A549 (cell line): ENCODE measurements around the gene URGCP. TPM values are rescaled to one million over a fixed set of nuclear protein-coding genes. Genes with fewer than 3 reads are reported as not detected.

ENCODE experiments used
- ATAC-seq, 2 experiments: fragments of 200-7000 bp in 1 of 2; fragments of >200 bp in 1 of 2; cut with Nextera tagmentation in 1 of 2; cut with Tn5 transposase in 1 of 2; 3 replicates each; pipeline versions ENCODE4 v1.8.0 to v1.9.1; 2018 to 2020; ENCODE audit warnings: mild to moderate bottlenecking in 1 of 2, moderate library complexity in 1 of 2
- CTCF ChIA-PET: fragments of 300-600 bp; sonication (Branson Sonifier 250); formaldehyde crosslinking; extraction: SDS; loops from one replicate; lab custom pipeline; 2021; ENCODE audit warnings: antibody characterized with exemption, inconsistent platforms; lab: Yijun Ruan, JAX
- POLR2A ChIA-PET: fragments of 350-600 bp; formaldehyde crosslinking; extraction: SDS; loops from one replicate; lab custom pipeline; 2021; ENCODE audit warnings: antibody characterized with exemption, inconsistent platforms; lab: Yijun Ruan, JAX
- DNase-seq, 2 experiments: peaks; one replicate each; pipeline versions ENCODE4 v3.0.0 to v3.0.0-alpha.2; 2011 to 2016; ENCODE audit warnings: low read depth in 1 of 2, low spot score in 1 of 2
- FAIRE-seq: peaks from 2 replicates; lab custom pipeline; 2011; peaks lifted over from hg19 to GRCh38; lab: Jason Lieb, UNC
- H3K27ac ChIP-seq, 2 experiments: fragments of >200 bp; sonication (Bioruptor Twin); formaldehyde crosslinking; 3 replicates each; pipeline ENCODE4 v1.5.1; 2016 to 2017
- H3K4me1 ChIP-seq: fragments of >200 bp; sonication (Bioruptor Twin); formaldehyde crosslinking; 3 replicates; pipeline ENCODE4 v1.6.1; 2016
- H3K4me2 ChIP-seq: fragments of >200 bp; sonication (Bioruptor Twin); formaldehyde crosslinking; 3 replicates; pipeline ENCODE4 v1.6.1; 2016
- H3K4me3 ChIP-seq: fragments of >200 bp; sonication (Bioruptor Twin); formaldehyde crosslinking; 3 replicates; pipeline ENCODE4 v1.5.1; 2016
- H3K9me3 ChIP-seq: fragments of >200 bp; sonication (Bioruptor Twin); formaldehyde crosslinking; 3 replicates; pipeline ENCODE4 v1.6.1; 2016
- CBX2 ChIP-seq: fragments of 200-600 bp; sonication (generic); IDR thresholded peaks from 2 replicates; pipeline ENCODE4 v1.6.1; 2016; ENCODE audit warnings: low read depth, mild to moderate bottlenecking, borderline replicate concordance
- CBX8 ChIP-seq: fragments of 200-600 bp; sonication (generic); IDR thresholded peaks from 2 replicates; pipeline ENCODE4 v1.6.1; 2016
- CEBPB ChIP-seq, 2 experiments: fragments of >200 bp in 1 of 2; sonication (Bioruptor Twin) in 1 of 2; formaldehyde crosslinking in 1 of 2; IDR thresholded peaks; 2 replicates each; pipeline ENCODE4 v1.6.1; 2012 to 2016
- FOSB ChIP-seq: fragments of 250-450 bp; sonication (Bioruptor Pico); IDR thresholded peaks from 2 replicates; pipeline ENCODE4 v1.5.0; 2020; ENCODE audit warnings: mild to moderate bottlenecking, moderate library complexity
- FOSL2 ChIP-seq, 2 experiments: fragments of 450-650 bp in 1 of 2; fragments of >200 bp in 1 of 2; sonication (Bioruptor Twin) in 1 of 2; formaldehyde crosslinking; IDR thresholded peaks; 2 replicates each; pipeline versions ENCODE4 v1.5.0 to v1.6.1; 2016 to 2020; ENCODE audit warnings: mild to moderate bottlenecking in 1 of 2, moderate library complexity in 1 of 2
- FOXS1 ChIP-seq: fragments of 250-450 bp; sonication (Bioruptor Pico); IDR thresholded peaks from 2 replicates; pipeline ENCODE4 v1.5.0; 2020; ENCODE audit warnings: mild to moderate bottlenecking, moderate library complexity
- JUNB ChIP-seq: fragments of >200 bp; sonication (Bioruptor Twin); formaldehyde crosslinking; IDR thresholded peaks from 2 replicates; pipeline ENCODE4 v1.6.1; 2016
- KDM1A ChIP-seq: fragments of 200-600 bp; sonication (generic); IDR thresholded peaks from 2 replicates; pipeline ENCODE4 v1.6.1; 2016; ENCODE audit warnings: low read depth, mild to moderate bottlenecking
- KDM5A ChIP-seq: fragments of 200-600 bp; sonication (generic); IDR thresholded peaks from 2 replicates; pipeline ENCODE4 v1.6.1; 2016; ENCODE audit warnings: antibody characterized with exemption, mild to moderate bottlenecking
- MAZ ChIP-seq: fragments of 150-350 bp; IDR thresholded peaks from 2 replicates; pipeline ENCODE4 v1.6.1; 2014; ENCODE audit warnings: antibody characterized with exemption, low read depth, low read length, borderline replicate concordance
- SREBF2 ChIP-seq: fragments of 450-650 bp; IDR thresholded peaks from 2 replicates; pipeline ENCODE4 v1.6.1; 2014; ENCODE audit warnings: mild to moderate bottlenecking, moderate library complexity
- ZNF302 ChIP-seq: fragments of 250-450 bp; sonication (Bioruptor Pico); IDR thresholded peaks from 2 replicates; pipeline ENCODE4 v1.9.0; 2021; ENCODE audit warnings: inconsistent platforms, mild to moderate bottlenecking, moderate library complexity
- ZSCAN20 ChIP-seq: fragments of 250-450 bp; sonication (Bioruptor Pico); IDR thresholded peaks from 2 replicates; pipeline ENCODE4 v1.8.0; 2022; ENCODE audit warnings: mild to moderate bottlenecking, moderate library complexity
- WGBS: methylation state at CpG from one replicate; pipeline ENCODE4 v1.1.6; 2017; ENCODE audit errors: missing lambda C conversion rate; 5-methylcytosine and 5-hydroxymethylcytosine counted together
- polyA plus RNA-seq, 4 experiments: library from polyadenylated mRNA; depleted of rRNA in 3 of 4; stranded (reverse); fragments of >200 nt; fragmentation: RNase III in 1 of 4; extraction: RNeasy Plus Mini Kit Qiagen cat#74134 plus additional on column Dnase treatment in 1 of 4; gene quantifications; 2 replicates in 3 of 4; 3 replicates in 1 of 4; pipeline ENCODE4 v1.2.3, GENCODE V29; 2011 to 2017
- TF ChIP-seq, protein P1 (sequence below): IDR thresholded peaks from 2 replicates; pipeline ENCODE4 v1.6.1; 2012
- TF ChIP-seq, protein P2 (sequence below): fragments of >200 bp; sonication (Bioruptor Twin); formaldehyde crosslinking; IDR thresholded peaks from 3 replicates; pipeline ENCODE4 v1.6.1; 2016
- TF ChIP-seq, protein P3 (sequence below): fragments of 200-600 bp; sonication (generic); IDR thresholded peaks from 2 replicates; pipeline ENCODE4 v1.6.1; 2016; ENCODE audit warnings: antibody characterized with exemption, mild to moderate bottlenecking, moderate library complexity

URGCP gene
- polyA plus RNA-seq, 2 of the 4 experiments (the other 2 are of a cell fraction): 19.7 to 20.2 TPM

DNA sequence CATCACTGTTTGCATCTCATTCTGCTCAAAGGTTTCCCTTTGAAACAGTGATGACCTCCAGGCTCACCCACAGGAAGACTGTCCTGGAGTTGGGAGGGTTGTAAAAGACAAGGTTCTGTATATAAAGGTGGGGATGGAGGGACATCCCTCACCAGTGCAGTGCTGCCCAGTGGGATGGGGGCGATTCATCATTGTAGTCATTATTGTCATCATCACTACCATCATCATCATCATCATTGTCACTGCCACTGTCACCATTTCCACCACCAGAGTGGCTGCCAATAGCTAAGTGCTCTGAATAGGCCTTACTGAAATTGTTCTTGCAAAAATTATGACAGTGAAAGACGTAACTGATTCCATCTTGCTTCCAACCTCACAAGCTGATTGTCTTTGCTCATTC lies 61.7 kb downstream of the URGCP start:
- ChIA-PET POLR2A (no interaction called here), CTCF (interaction anchor here (0.7 to 3.6 kb wide), 3 partner anchors 8 to 275 kb away, joined by 3 to 24 read pairs (median 3); partner anchors contain the start of gene STK17A)
- Histone ChIP-seq H3K27ac (no peak overlapping the region), H3K4me1 (no peaks in the 10 kb centered on the region), H3K4me3 (no peak overlapping the region), H3K9me3 (no peaks in the 10 kb centered on the region), H3K4me2 (no peak overlapping the region)
- TF ChIP-seq FOSL2 (IDR thresholded peaks at IDR 0.05) (no peak), FOSL2 (CRISPR knock-in tag; IDR thresholded peaks at IDR 0.05) (no peak), ZSCAN20 (CRISPR knock-in tag) (no peak)
- TF ChIP-seq, protein P1, sequence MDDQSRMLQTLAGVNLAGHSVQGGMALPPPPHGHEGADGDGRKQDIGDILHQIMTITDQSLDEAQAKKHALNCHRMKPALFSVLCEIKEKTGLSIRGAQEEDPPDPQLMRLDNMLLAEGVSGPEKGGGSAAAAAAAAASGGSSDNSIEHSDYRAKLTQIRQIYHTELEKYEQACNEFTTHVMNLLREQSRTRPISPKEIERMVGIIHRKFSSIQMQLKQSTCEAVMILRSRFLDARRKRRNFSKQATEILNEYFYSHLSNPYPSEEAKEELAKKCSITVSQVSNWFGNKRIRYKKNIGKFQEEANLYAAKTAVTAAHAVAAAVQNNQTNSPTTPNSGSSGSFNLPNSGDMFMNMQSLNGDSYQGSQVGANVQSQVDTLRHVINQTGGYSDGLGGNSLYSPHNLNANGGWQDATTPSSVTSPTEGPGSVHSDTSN: no peak
- FAIRE-seq: no peak
- no peak for DNase-seq
- WGBS: 35% methylated on average over 2 of the region's 2 CpGs
- no peak for ATAC-seq

DNA sequence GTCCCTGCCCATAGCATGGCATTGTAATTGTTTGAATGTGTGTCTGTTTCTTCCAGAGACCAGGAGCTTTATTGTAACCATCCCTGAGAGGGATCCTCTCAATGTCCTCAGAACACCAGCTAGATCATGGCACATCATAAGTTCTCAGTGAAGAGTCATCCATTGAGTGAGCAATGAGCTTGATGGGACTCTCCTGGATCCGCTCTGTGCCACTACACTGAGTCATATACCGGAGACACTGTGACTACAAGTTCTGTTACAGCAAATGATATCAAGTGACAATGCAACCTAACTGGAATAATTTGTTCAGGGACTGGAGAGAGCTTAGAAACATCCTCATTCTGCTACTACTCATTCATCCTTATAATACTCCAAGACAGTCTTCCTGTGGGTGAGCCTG lies 62.1 kb downstream of the URGCP start:
- 74% methylated on average over 2 of the region's 2 CpGs for WGBS
- no peak for ATAC-seq
- Histone ChIP-seq H3K9me3 (no peaks in the 10 kb centered on the region), H3K27ac (no peak overlapping the region), H3K4me2 (no peak overlapping the region), H3K4me3 (no peak overlapping the region), H3K4me1 (no peaks in the 10 kb centered on the region)
- ChIA-PET CTCF (interaction anchor here (1.3 to 3.6 kb wide), 3 partner anchors 8 to 262 kb away, joined by 3 to 24 read pairs (median 5); partner anchors contain the start of gene STK17A), POLR2A (no interaction called here)
- TF ChIP-seq, protein P2, sequence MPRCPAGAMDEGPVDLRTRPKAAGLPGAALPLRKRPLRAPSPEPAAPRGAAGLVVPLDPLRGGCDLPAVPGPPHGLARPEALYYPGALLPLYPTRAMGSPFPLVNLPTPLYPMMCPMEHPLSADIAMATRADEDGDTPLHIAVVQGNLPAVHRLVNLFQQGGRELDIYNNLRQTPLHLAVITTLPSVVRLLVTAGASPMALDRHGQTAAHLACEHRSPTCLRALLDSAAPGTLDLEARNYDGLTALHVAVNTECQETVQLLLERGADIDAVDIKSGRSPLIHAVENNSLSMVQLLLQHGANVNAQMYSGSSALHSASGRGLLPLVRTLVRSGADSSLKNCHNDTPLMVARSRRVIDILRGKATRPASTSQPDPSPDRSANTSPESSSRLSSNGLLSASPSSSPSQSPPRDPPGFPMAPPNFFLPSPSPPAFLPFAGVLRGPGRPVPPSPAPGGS: no peak
- TF ChIP-seq ZNF302 (CRISPR knock-in tag): no peak
- no peak for DNase-seq
- FAIRE-seq: no peak

DNA sequence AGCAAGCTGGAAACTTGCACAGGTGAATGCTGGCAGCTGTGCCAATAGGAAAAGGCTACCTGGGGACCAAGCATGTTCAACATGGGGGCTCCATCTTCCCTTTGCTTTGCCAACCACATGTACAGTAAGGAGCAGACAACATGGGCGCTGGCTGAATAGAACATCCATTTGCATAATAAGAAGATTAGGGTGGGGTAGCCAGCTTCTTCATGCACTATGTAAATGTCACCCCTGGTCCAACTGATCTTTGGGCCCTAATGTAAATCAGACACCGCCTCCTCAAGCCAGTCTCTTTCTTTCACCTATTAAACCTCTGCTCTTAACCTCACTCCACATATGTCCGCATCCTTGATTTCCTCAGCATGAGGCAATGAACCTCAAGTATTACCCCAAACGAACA lies 63.1 kb downstream of the URGCP start:
- ChIA-PET POLR2A (no interaction called here), CTCF (interaction anchor here (1.1 to 3.6 kb wide), 3 partner anchors 8 to 261 kb away, joined by 3 to 24 read pairs (median 5); partner anchors contain the start of gene STK17A)
- WGBS: 88% methylated on average over 4 of the region's 4 CpGs
- FAIRE-seq: no peak
- no peak overlapping the region for H3K27ac ChIP-seq
- no peak overlapping the region for H3K4me2 ChIP-seq
- no peaks in the 10 kb centered on the region for H3K9me3 ChIP-seq
- no peak for TF ChIP-seq FOSL2 (IDR thresholded peaks at IDR 0.05)
- no peak for TF ChIP-seq FOSL2 (CRISPR knock-in tag; IDR thresholded peaks at IDR 0.05)
- TF ChIP-seq ZSCAN20 (CRISPR knock-in tag): no peak
- TF ChIP-seq JUNB: no peak
- TF ChIP-seq SREBF2: no peak
- TF ChIP-seq, protein P3, sequence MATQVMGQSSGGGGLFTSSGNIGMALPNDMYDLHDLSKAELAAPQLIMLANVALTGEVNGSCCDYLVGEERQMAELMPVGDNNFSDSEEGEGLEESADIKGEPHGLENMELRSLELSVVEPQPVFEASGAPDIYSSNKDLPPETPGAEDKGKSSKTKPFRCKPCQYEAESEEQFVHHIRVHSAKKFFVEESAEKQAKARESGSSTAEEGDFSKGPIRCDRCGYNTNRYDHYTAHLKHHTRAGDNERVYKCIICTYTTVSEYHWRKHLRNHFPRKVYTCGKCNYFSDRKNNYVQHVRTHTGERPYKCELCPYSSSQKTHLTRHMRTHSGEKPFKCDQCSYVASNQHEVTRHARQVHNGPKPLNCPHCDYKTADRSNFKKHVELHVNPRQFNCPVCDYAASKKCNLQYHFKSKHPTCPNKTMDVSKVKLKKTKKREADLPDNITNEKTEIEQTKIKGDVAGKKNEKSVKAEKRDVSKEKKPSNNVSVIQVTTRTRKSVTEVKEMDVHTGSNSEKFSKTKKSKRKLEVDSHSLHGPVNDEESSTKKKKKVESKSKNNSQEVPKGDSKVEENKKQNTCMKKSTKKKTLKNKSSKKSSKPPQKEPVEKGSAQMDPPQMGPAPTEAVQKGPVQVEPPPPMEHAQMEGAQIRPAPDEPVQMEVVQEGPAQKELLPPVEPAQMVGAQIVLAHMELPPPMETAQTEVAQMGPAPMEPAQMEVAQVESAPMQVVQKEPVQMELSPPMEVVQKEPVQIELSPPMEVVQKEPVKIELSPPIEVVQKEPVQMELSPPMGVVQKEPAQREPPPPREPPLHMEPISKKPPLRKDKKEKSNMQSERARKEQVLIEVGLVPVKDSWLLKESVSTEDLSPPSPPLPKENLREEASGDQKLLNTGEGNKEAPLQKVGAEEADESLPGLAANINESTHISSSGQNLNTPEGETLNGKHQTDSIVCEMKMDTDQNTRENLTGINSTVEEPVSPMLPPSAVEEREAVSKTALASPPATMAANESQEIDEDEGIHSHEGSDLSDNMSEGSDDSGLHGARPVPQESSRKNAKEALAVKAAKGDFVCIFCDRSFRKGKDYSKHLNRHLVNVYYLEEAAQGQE: no peak
- TF ChIP-seq CBX8: no peak
- no peak for TF ChIP-seq KDM5A
- no peak for TF ChIP-seq CEBPB (IDR thresholded peaks at IDR 0.05)
- no peak for TF ChIP-seq FOSB
- TF ChIP-seq, protein P1: no peak
- TF ChIP-seq CBX2: no peak
- no peak for TF ChIP-seq FOXS1
- no peak for TF ChIP-seq KDM1A
- no peak for TF ChIP-seq MAZ
- no peak overlapping the region for H3K4me3 ChIP-seq
- H3K4me1 ChIP-seq: no peaks in the 10 kb centered on the region
- ATAC-seq: no peak
- DNase-seq: no peak
